Measurements from ENCODE around the gene NUF2.
"Not testable (repeated sequence)": the region's sequence is repeated elsewhere in the genome, so short reads cannot be mapped to it uniquely, and the experiment has no call there.

Gene NUF2

GRCh38 chr1:163331116-163331515 is 9.4 kb downstream of the NUF2 start:
- no peak for DNase-seq (ENCODE audit: low spot score)
- in situ Hi-C loops (cut with MboI; ENCODE audit: low pct_unique_long_range_greater_than_20kb, low sequenced_read_pairs, unreplicated experiment): no loop called here
- no peak for TF ChIP-seq CTCF (IDR thresholded peaks at IDR 0.05; ENCODE audit: extremely low read depth, insufficient read depth, missing control alignments)

- TF ChIP-seq CTCF (IDR thresholded peaks at IDR 0.05; ENCODE audit: extremely low read depth, insufficient read depth, missing control alignments): no peak
- DNase-seq (ENCODE audit: low spot score): no peak
- in situ Hi-C loops (cut with MboI; ENCODE audit: low pct_unique_long_range_greater_than_20kb, low sequenced_read_pairs, unreplicated experiment): no loop called here
Measured at GRCh38 chr1:163335216-163335615, 13.5 kb downstream of the NUF2 start.

- DNase-seq (ENCODE audit: low spot score): no peak
- in situ Hi-C loops (cut with MboI; ENCODE audit: low pct_unique_long_range_greater_than_20kb, low sequenced_read_pairs, unreplicated experiment): no loop called here
- TF ChIP-seq CTCF (IDR thresholded peaks at IDR 0.05; ENCODE audit: extremely low read depth, insufficient read depth, missing control alignments): no peak
Measured at GRCh38 chr1:163337631-163338030, 15.9 kb downstream of the NUF2 start.

- in situ Hi-C loops (cut with MboI; ENCODE audit: low pct_unique_long_range_greater_than_20kb, low sequenced_read_pairs, unreplicated experiment): no loop called here
- TF ChIP-seq CTCF (IDR thresholded peaks at IDR 0.05; ENCODE audit: extremely low read depth, insufficient read depth, missing control alignments): no peak
- no peak for DNase-seq (ENCODE audit: low spot score)
Measured at GRCh38 chr1:163346326-163346870, 24.6 kb downstream of the NUF2 start.

GRCh38 chr1:163347106-163347505 is 25.4 kb downstream of the NUF2 start:
- in situ Hi-C loops (cut with MboI; ENCODE audit: low pct_unique_long_range_greater_than_20kb, low sequenced_read_pairs, unreplicated experiment): no loop called here
- TF ChIP-seq CTCF (IDR thresholded peaks at IDR 0.05; ENCODE audit: extremely low read depth, insufficient read depth, missing control alignments): no peak
- no peak for DNase-seq (ENCODE audit: low spot score)

GRCh38 chr1:163351912-163352311 is 30.2 kb downstream of the NUF2 start:
- in situ Hi-C loops (cut with MboI; ENCODE audit: low pct_unique_long_range_greater_than_20kb, low sequenced_read_pairs, unreplicated experiment): no loop called here
- TF ChIP-seq CTCF (IDR thresholded peaks at IDR 0.05; ENCODE audit: extremely low read depth, insufficient read depth, missing control alignments): no peak
- no peak for DNase-seq (ENCODE audit: low spot score)

GRCh38 chr1:163357378-163357777 is 35.6 kb downstream of the NUF2 start:
- DNase-seq (ENCODE audit: low spot score): no peak
- in situ Hi-C loops (cut with MboI; ENCODE audit: low pct_unique_long_range_greater_than_20kb, low sequenced_read_pairs, unreplicated experiment): no loop called here
- no peak for TF ChIP-seq CTCF (IDR thresholded peaks at IDR 0.05; ENCODE audit: extremely low read depth, insufficient read depth, missing control alignments)

- in situ Hi-C loops (cut with MboI; ENCODE audit: low pct_unique_long_range_greater_than_20kb, low sequenced_read_pairs, unreplicated experiment); DNase-seq (ENCODE audit: low spot score): not testable (repeated sequence)
Measured at GRCh38 chr1:163358172-163358571, 36.4 kb downstream of the NUF2 start.
